Hematopoietic multipotent progenitor cell treated with erythropoietin and hydrocortisone succinate and interleukin-3 and kit ligand, for 4 days (in vitro differentiated cells): ENCODE measurements around the gene ATXN1.

ENCODE experiments used
- DNase-seq: peaks from one replicate; pipeline ENCODE4 v3.0.0-alpha.2; 2015

Gene ATXN1

DNA sequence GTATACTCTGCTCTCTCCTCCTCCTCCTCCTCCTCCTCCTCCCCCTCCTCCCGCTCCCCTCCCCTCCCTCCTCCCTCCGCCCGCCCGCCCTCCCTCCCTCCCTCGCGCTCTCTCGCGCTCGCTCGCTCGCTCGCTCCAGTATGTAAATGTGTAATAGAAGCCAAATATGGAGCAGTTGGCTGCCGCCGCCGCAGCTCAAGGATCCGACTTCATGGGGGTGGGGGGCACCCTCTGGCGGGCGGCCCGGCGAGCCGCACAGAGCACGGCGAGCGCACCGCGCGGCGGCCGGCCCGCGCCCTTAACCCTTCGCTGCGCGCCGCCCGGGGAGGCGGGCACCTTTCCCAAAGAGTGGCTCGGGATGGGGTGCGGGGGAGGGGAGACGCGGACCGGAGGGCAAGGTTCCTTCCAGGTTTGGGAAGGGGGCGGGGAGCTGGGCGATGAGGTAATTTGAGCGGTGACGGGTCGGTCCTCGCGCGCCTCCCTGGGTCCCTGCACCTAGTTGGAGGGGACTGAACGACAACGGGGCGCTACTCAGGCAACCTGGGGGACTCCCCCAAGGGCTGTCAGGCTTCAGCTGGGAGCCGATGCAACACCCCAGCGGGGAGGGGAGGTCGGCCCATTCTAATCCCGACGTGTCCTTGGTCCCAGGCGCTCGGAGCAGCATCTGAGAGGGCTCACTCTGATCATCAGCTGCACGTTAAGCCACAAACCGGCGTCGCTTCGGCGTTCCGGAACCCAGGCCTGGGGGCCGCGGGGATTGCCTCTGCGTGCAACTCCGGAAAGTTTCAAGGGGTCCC is 409 bp upstream of the ATXN1 start:
- peak; percentile 95 for DNase-seq

DNA sequence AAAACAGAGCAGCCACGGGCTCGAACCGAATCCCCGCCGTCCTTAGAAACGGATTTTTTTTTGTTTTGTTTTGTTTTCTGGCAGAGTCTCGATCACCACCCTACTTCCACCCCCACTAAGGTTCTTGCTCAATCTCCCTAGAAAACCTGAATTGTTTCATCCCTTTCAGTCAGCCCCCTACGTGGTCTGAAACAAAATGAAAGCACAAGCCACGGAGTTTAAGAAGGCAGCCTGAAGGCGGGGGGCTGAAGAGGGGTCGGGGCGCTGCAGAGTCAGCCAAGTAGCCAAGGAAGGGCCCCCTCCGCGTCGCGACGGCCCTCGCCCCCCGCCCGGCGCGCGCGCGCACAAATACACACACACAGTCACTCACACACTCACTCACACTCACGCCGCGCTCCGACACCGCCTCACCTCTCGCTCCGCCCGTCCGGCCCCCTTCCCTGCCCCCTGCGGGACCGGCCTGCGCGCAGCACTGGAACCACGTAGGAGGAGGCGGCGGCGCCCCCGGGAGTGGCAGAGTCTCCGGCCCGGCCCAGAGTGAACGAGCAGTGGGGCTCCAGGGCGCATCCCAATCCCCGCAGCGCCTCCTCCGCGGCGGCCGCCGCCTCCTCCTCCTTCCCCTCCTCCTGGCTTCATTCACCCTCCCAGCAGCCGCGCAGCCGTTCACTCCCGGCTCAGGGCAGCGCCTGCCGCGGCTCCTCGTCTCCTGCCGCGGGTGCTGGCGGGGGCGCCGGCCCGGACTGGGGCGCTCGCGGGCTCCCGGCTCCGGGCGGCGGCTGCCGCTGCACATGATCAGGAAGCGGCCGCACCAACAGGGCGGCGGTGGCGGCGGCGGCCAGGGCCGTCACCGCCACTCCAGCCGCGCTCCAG is 1.4 kb downstream of the ATXN1 start:
- peak; percentile 90 for DNase-seq

DNA sequence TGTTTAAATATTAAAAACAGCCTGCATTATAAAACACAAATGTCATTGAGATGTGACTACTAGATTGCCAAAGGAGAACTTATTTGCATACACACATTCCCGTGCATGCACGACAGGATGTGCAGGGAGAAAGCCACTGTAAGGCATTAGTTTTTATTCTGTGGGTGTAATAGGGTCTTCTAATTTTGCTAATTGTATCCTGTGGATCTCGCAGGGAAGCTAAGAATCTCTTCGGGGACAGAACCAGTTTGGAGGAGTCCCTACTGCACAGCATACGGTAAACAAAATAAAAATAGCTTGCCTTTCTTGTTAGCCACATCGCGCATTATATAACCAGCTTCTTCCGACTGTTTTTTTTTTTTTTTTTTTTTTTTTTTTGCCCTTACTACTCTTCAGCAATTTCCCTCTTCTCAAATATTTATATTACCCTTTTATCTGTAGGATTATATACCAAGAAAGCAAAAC is 2.0 kb downstream of the ATXN1 start:
- DNase-seq, result peak; percentile 50

DNA sequence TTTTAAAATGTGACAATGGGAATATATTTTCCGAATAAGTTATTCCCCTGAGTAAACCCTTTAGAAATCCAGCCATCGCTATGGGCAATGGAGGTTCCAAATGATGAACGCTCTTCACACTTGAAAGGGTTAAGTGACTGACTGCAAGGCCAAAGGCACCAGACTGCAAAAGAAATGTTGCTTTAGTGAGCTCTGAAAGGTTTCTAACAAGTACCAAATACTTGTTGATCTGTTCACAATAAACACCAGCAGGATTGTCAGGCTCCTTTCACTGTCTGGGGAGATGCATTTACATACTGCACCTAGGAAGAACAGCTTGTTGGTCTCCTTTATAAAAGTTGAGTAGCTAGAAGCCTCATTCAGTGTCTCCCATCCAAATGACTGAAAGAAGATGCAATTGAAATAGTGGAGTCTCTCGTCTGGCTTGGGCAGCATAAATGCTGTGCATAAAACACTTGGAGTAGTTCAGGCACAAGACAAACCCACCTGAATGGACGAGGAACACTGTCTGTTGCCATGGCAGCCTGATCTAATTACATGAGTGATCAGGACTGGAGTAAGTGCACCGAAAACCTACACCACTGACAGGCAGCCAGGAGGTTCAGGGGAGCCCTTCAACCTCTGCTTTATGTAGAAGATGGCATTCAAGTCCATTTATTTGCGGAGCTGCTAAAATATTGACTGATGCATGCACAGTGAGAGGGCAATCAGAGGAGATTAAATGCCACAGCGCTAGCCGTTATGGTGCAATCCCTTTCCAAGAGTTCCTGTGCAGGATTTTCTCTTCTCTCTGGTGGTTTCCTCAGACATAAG is 2.9 kb downstream of the ATXN1 start:
- DNase-seq, result peak; percentile 13

DNA sequence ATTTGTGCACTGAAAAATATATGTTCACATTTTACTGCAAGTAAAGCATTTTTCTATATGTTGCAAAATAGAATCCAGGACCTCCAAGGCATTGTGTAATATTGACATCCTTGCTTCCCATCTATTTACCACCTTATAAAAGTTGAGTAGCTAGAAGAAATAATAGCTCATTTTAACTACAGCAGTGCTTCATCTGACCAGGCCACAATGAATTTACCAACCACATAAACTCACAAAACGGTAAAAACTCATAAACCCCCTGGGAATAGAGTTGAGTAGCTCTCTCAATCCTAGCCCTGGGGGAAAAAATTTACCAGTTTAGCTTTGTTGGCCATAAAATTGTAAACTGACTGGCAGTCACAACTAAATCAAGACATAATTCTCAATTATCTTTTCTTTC is 3.9 kb downstream of the ATXN1 start:
- DNase-seq, result no peak

DNA sequence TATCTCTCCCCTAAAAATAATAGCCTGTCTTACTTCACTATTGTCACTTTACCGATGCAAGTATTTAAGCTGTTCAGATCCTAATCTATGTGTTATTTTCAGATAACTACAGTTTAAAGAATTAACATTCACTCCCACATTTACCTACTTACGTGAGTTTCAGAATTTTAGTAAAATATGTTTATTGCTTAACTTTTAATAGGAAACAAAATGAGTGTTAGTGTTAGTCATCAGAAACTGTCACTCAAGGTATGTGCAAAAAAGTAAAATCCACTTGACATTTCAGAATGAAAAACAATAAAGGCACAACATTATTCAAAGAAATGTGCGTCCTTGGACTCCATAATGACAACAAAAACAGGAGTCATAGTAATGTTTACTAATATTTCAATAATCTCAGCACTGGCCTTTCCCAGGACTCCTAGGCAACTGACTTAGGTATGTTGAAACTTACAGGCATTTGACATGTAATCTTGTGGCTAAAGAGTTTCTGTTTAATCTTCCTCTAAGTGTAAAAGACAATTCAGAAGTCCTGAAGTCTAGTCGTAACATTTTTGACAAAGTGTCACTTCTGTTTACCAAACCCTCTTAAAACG is 4.5 kb downstream of the ATXN1 start:
- DNase-seq, result peak; percentile 21

DNA sequence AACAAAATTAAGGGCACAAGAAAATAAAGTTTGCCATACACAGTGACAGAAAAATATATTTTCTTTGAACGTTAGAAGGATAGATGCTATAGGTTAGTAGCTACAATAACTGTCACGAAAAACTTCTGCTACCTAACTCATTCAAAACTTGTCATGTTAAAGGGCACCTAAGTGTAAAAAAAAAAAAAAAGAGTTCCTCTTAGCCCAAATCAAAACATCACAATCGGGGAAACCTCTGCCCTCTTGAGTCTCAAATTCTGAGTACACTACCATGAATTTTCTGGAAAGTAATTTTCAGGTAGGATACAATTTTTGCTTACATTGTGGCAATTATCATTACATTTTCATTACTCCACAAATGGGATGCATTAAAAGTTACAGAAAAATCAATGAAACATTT is 5.7 kb downstream of the ATXN1 start:
- no peak for DNase-seq

DNA sequence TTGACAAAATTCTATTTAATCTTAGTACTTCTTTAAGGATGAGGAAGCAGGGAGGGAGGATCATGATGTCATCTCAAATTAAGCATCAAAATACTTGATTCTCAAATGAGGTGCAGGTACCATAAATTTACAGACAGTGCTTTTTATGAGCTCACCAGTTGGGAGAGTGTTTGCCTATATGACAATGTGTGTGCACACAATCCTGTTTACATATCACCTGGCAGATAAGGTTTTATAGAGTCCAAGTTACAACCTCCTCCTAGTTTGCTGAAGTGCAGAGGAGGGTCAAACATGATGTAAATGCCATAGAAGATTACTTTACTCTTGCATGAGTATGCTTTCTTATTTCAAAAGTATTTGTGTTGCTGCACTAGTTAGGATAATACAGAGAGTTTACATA is 6.4 kb downstream of the ATXN1 start:
- no peak for DNase-seq

DNA sequence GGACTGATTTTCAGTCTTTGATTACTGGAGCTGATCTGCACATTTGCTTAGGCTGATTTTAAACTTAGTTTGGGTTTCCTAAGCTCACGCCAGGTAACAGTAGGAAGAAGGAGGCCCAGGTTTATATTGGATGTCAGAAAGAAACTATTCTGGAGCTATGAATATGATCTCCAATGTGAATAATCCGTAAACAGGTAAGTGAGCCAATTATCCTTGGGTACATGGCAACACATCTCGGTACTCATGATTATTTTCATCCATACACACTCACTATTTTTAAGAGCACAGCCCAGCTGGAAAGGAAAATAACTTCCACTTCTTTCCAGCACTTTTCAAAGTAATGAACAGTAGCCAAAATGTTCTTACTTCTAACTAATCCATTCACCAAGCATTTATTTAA is 7.0 kb downstream of the ATXN1 start:
- DNase-seq, result no peak

DNA sequence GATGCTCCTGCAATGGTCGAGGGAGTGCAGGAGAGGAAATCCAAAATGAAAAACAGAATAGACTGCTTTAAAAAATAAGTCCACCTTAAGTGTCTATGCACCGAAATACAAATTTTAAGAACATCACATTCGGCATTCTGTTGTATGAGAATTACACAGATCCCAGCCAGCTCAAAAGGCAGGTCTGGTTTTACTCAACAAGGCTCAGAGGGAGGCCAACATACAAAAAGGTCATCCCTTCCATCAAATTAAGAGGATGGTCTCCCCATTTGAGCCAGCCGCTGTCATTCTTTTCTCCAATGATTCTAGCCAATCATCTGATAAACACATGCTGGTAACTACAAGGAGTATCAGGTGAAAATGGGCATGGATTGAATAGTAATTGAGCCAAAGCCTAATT is 7.9 kb downstream of the ATXN1 start:
- no peak for DNase-seq

DNA sequence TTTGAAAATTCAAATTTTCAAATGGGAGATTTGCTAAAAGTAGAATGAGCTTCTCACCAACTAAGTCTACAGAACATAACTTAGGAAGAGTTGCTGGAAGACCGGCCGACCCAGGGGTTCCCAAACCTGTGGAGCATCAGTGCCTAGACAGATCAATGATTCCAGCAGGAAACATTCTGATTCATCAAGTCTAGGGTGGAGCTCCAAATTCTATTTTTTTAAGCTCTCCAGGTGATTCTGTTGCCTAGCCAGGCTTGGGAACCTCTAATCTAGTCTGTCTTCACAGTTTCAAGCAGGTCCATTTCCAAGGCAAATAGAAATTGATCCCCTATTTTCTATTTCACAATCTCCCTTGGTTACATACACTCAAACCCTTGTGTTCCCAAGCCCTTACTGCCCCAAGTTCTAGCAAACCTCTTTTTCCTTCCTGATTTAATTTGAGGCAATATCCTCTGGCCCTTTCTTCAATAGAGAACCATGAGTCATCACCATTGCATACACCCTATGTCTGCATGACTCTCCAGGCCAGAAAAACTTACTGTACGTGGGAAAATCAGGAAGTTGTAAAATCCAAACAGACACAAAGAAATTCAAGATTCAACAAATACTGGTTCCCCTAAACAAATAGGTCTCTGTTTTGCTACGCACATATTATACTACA is 8.9 kb downstream of the ATXN1 start:
- DNase-seq, result peak; percentile 73

DNA sequence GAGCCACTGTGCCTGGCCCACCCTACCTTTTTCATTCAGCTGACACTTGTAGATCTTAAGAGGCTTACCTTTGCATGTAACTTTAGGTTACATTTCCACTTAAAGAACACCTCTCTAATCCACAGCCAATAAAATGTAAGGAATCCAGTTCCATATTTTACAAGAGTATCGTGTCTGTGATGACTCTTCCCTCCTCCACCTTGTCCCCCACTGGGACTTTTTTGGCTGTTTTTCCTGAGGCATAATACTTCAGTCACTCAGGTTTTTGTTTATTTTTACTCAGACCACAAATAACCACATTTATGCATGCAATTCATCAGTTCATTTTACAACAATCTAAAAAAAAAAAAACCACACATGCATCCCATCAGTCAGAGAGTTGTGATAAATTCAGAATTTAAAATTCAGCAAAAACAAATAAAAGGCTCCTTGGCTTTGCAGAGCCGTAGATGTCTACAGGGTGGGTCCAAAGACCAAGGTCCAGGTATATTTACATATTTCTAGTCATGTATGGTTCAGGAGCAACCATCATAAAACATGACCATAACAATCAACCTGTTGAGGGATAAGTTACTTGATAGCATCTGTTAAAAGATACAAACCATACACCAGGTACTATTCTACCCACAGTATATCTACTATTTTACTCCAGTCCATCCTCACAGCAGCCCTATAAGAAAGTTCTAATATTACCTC is 9.9 kb downstream of the ATXN1 start:
- DNase-seq, result no peak

DNA sequence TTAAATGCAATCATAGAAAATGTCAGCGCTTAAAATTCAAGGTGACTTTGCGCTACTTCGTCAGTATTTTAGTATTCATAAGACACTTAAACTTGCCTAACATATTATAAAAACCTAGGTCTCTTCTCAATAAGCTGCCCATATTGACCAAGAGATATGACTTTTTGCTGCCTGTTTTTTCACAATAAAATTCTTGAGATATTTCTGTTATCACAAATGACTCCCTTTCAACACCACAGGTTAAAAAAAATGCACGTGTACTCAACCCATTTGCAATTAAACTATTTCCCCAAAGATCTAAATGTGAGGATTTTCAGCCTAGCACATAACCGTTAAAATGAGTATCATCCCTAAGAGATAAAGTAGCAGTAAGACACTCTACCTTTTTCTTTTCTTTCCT is 10.7 kb downstream of the ATXN1 start:
- no peak for DNase-seq

DNA sequence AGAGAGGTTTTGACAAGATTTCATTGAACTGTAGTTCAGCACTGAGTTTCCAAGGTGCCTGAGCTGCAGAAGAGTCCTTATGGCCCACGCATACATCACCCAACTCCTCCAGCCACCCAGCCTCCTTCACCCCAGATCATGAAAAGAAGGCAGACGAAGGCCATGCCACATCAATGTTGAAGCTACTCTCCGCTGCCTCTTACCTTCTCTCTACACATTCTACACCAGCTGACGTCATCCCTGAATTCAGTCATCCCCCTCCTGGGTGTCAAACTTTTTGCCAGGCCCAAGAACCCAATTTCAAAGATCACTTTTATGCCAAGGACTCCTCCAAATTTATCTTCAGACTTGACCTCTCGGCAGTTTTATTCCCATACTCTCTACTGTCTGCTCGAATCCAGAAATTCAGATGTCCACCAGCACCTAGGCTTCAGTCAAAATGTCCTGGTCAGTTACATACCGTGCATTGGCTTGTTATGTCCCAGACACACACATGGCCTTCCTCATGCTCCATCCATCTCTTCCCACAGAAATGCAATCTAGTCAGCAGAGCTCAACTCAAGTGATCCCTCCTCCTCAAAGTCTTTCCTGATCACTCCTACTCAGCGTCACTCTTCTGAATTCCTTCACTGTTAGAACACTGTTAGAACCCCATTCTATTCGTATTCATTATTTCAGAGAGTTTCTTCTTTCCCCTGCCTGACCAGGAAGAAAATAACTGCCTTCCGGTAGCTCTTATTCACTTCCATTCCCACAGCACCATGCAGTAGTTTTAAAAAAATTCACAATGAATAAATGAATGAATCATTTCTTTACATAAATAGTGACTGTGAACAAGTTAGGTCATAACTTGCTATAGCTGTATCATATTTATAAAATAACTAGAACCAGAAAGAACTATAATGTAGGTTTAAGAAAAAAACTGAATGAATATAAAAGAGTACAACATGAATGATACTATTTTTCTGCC is 11.5 kb downstream of the ATXN1 start:
- no peak for DNase-seq

DNA sequence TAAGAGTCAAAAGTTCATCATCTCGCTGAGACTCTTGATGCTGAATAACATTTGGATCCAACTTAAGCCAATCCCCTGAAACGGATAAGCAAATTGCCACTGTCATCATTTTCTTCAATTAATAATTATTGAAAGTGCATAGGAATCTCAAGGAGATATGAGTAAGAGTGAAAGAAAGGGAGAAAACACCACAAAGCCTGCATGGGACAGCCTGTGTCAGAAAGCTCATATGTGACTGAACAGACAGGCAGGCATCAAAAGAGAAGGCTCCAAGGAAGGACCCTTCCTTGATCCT is 13.3 kb downstream of the ATXN1 start:
- DNase-seq, result no peak

DNA sequence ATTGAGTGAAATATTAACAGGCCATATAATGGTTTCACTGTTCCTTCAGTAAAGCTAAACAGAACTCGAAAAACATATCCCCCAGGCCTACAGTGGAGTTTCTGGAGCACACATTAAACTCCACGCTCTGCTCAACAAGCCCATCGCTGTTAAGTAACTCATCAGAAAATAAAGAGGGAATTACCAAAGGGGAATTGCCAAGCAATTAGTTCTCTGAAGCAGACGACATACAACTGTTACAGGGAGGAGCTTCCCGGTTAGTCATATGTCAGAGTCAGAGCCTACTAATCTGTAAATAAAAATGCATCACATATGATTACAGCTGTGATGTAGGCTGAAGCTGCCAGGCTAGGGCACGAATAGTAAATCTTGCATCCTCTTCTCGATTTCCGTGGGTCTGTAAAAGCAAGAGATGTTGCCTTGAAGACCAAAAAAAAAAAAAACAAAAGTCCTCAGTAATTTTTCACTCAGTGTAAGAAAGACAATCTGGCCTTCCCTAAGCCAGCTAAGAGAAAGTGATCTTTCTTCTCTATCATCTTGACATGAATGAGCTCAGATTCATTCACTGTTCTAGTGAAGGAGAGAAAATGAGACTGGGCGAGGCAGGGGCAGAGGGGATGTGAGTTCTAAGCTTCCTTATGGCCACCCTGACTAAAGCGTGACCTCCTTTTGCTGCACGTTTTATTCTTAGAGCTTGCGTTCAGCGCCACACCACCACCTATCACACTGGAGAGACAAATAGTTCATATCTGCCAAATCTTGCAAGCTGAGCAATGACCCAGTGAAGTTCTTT is 13.8 kb downstream of the ATXN1 start:
- no peak for DNase-seq

DNA sequence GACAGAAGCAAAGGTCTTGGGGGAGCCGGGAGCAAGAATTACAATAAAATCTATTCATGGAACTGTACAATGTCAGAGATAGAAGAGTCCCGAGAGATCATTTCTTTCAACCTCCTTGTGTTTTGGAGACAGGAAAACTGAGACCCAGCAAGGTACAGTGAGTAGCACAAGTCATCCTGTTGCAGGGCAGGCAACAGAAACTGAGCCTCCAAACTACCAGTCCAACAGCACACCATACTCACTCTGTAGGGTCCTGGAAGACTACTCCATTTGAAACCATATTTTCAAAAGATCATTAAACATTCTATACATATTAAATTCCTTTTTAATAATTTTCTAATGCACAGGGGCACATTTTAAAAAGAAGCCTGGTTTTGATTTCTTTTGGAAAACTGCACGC is 14.4 kb downstream of the ATXN1 start:
- DNase-seq, result no peak

DNA sequence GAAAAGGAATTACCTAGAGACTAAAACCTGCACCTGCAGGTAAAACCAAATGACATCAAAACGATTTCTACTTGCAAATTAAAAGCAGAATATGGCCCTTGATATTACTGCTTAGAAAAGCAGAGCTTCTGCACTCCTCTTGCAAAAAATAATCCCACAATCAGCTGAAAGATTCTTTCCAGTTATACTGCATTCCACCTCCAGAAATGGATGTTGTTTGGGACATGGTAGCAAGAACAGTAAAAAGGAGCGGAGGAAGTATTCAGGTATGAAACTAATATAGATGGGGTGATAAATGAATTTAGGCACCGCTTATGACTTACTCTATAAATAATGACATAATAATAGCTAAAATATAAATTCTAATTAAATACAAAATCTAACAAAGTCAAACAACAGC is 14.9 kb downstream of the ATXN1 start:
- no peak for DNase-seq

DNA sequence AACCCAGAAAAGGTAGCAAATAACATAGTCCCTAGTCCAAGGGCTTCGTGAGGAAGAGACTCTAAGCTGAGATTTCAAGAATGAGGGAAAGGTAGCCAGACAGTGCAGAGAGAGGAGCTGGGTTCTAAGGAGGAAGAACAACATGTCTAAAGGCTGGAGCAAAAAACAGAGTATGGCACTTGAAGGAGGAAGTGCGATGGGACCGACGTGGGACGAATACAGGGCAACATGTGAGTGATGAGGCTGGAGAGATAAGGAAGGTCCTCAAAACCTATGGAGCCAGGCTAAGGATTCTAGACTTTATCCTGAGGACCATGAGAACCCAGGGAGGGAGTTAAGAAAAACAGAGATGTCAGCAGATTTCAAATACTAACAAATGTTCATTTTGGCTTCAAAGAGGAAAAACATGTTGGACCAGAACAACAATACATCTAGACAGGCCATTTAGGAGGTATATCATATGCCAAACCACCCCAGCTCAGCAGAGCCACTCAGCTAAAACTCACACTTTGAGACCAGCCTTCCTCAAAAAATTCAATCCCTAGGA is 17.5 kb downstream of the ATXN1 start:
- no peak for DNase-seq

DNA sequence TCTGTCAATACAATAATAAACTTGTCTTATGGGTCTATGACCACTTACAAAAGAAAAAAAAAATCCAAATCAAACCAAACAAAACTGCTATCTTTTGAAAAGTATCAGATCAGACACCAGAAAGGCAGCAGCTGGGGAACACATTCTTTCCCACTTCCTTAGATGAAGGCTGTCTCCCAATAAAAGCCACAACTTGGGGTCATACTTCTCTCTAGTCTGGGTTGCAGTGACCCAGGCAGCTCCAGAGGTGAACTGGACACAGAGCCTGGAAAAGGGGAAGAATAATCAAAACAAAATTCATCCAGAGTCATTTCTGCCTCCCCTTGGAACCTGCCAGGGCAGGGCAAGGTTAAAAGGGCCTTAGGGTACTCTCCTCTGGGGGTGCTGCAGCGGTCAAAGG is 19.1 kb downstream of the ATXN1 start:
- DNase-seq, result no peak
